A549 (cell line): ENCODE data around the gene CD83.

ENCODE experiments used
- CTCF ChIP-seq: fragments of >200 bp; sonication (Bioruptor Twin); formaldehyde crosslinking; IDR thresholded peaks from 3 replicates; pipeline ENCODE4 v1.5.1; 2016
- FOSL2 ChIP-seq, 2 experiments: fragments of 450-650 bp in 1 of 2; fragments of >200 bp in 1 of 2; sonication (Bioruptor Twin) in 1 of 2; formaldehyde crosslinking; IDR thresholded peaks; 2 replicates each; pipeline versions ENCODE4 v1.5.0 to v1.6.1; 2016 to 2020; ENCODE audit warnings: mild to moderate bottlenecking in 1 of 2, moderate library complexity in 1 of 2
- JUNB ChIP-seq: fragments of >200 bp; sonication (Bioruptor Twin); formaldehyde crosslinking; IDR thresholded peaks from 2 replicates; pipeline ENCODE4 v1.6.1; 2016

- TF ChIP-seq CTCF (no peak), JUNB (no peak), FOSL2 (IDR thresholded peaks at IDR 0.05) (no peak), FOSL2 (CRISPR knock-in tag; IDR thresholded peaks at IDR 0.05) (no peak)
Measured at GRCh38 chr6:14135893-14136539, 18.4 kb downstream of the CD83 start.
